ENCODE measurements around the gene TTC28. TPM values are rescaled to one million over a fixed set of nuclear protein-coding genes. Genes with fewer than 3 reads are reported as not detected.
A peak's percentile ranks its signal among the peaks of the same experiment; 100 is the strongest.

Gene TTC28
- total RNA-seq, 4 donors from 2014 or later, result 10.2 to 23.8 (median 13.4) TPM

DNA sequence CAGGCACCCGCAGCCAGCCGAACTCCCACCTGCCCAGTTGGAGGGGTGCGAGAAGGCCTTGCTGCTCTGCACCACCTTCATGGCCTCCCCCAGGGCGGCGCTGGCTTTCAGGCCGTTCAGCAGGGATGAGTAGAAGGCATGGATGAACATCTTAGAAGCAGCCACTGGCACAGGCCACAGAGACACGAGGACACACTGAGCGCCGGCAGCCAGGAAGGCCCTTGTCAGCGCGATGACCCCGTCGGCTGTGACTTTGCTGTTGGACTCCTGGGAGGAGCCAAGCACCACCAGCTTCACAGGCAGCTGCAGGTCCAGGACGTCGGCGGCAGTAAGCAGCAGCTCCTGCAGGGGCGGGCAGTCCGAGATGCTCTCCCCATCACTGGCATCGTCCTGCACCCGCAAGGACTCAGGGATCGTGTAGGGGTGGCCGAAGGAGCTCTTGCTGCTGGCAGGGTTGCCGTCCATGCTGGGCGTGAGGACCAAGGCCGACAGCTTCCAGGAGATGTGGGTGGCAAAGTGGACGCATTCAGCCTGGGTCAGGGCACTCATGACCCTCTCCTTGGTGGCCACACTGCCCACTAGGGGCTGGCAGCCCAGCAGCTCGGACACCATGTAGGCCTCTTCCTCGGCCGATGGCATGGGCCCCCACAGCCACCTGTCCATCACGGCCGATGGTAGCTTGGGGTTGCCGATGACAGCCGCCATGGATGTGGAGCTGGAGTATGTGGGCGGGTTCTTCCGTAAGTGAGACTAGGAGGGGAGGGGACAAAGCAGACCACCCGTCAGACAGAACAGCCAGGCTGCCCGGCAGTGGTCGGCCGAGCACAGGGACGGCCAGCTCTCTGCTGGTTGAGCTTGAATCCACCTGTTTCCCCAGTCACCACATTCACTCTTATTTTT, 680.9 kb downstream of the TTC28 start:
- H3K4me3 ChIP-seq (ENCODE audit: low read depth, poor library complexity, severe bottlenecking), result no peak overlapping the region
- 95 to 96% methylated on average over 28 to 35 of the region's 40 CpGs for WGBS, 2 donors
- intact Hi-C loops (cut with DNase I; ENCODE audit: low total_unique reads), result no loop called here
- TF ChIP-seq POLR2A (IDR thresholded peaks at IDR 0.05), result no peak
- DNase-seq (ENCODE audit: low spot score in 2 of 2), result no peak

- TF ChIP-seq POLR2A (IDR thresholded peaks at IDR 0.05), result no peak
- H3K4me3 ChIP-seq (ENCODE audit: low read depth, poor library complexity, severe bottlenecking), result no peak overlapping the region
- intact Hi-C loops (cut with DNase I; ENCODE audit: low total_unique reads), result no loop called here
- WGBS, 2 donors, result 76 to 81% methylated on average over 4 of the region's 4 CpGs
- DNase-seq (ENCODE audit: low spot score in 2 of 2), result no peak
These were observed 682.1 kb downstream of the TTC28 start for GRCh38 chr22:27997538-27997937.

DNA sequence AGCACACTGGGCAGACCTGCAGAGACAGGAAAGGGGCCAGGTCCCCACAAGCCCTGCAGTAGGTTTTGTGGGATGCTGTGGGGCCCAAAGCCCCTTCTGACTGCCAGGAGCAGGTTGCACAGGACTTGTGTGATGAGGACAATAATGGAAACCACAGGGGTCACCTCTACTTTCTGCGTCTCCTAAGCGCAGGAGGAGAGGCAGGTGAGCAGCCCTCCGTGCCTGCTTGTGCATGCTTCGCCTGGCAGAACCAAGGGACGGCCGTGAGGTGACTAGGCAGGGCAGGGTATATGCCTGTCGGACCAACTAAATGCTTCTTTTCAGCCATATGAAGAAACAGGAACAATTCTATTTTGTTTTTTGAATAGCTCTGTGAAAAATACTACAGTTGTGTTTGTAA, 682.7 kb downstream of the TTC28 start:
- TF ChIP-seq, protein P1, sequence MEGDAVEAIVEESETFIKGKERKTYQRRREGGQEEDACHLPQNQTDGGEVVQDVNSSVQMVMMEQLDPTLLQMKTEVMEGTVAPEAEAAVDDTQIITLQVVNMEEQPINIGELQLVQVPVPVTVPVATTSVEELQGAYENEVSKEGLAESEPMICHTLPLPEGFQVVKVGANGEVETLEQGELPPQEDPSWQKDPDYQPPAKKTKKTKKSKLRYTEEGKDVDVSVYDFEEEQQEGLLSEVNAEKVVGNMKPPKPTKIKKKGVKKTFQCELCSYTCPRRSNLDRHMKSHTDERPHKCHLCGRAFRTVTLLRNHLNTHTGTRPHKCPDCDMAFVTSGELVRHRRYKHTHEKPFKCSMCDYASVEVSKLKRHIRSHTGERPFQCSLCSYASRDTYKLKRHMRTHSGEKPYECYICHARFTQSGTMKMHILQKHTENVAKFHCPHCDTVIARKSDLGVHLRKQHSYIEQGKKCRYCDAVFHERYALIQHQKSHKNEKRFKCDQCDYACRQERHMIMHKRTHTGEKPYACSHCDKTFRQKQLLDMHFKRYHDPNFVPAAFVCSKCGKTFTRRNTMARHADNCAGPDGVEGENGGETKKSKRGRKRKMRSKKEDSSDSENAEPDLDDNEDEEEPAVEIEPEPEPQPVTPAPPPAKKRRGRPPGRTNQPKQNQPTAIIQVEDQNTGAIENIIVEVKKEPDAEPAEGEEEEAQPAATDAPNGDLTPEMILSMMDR (IDR thresholded peaks at IDR 0.05), result no peak
- TF ChIP-seq POLR2A (IDR thresholded peaks at IDR 0.05), result no peak
- 85 to 87% methylated on average over 7 of the region's 7 CpGs for WGBS, 2 donors
- no peak for DNase-seq (ENCODE audit: low spot score in 2 of 2)
- intact Hi-C loops (cut with DNase I; ENCODE audit: low total_unique reads), result no loop called here
- no peak overlapping the region for H3K4me3 ChIP-seq (ENCODE audit: low read depth, poor library complexity, severe bottlenecking)

- intact Hi-C loops (cut with DNase I; ENCODE audit: low total_unique reads), result no loop called here
- DNase-seq (ENCODE audit: low spot score in 2 of 2), result no peak
- TF ChIP-seq POLR2A (IDR thresholded peaks at IDR 0.05), result no peak
- TF ChIP-seq, protein P1 (IDR thresholded peaks at IDR 0.05), result no peak
- WGBS, 2 donors, result 86 to 88% methylated on average over 6 of the region's 6 CpGs
- H3K4me3 ChIP-seq (ENCODE audit: low read depth, poor library complexity, severe bottlenecking), result no peak overlapping the region
These were observed 683.1 kb downstream of the TTC28 start for GRCh38 chr22:27996529-27996925.

DNA sequence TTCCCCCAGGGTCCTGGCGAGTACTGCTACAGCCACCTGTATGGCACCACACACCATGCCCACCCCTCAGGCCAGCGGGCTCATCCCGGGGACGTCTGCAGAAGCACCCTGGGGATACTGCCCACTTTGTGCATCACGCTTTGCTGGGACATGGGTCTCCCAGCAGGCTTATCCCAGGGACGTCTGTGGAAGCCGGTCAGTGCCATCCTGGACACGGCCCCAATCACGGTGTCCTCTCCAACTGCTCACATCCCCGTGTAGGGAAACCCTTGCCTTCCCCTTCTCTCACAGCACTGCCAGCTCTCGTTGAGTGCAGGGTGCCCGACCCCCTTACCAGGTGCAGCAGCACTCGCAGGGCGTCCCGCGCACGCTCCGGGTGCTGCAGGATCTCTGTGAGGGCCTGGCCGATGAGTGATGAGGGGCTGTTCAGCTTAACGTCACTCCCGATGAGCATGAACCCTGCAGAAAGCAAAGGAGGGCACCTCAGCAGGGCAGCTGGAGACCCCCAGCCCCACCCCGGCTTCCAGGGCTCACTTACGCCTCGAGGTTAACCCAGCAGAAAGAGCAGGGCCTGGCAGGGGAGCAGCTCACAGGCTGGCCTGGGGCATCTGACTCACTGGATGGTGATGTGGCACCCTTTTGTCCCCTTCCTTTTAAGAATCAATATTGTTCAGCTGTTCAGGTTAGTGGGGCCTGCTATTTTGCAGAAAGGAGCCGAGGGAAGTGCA, 683.7 kb downstream of the TTC28 start:
- peak in 1 of 2 donors; percentile 75 for DNase-seq (ENCODE audit: low spot score in 2 of 2)
- intact Hi-C loops (cut with DNase I; ENCODE audit: low total_unique reads), result no loop called here
- TF ChIP-seq, protein P1 (IDR thresholded peaks at IDR 0.05), result no peak
- no peak for TF ChIP-seq POLR2A (IDR thresholded peaks at IDR 0.05)

GRCh38 chr22:27994481-27995331, 684.9 kb downstream of the TTC28 start:
- 89 to 91% methylated on average over 13 to 14 of the region's 14 CpGs for WGBS, 2 donors
- no peak for TF ChIP-seq POLR2A (IDR thresholded peaks at IDR 0.05)
- TF ChIP-seq, protein P1 (IDR thresholded peaks at IDR 0.05), result no peak
- H3K4me3 ChIP-seq (ENCODE audit: low read depth, poor library complexity, severe bottlenecking), result no peak overlapping the region
- DNase-seq (ENCODE audit: low spot score in 2 of 2), result peak in 1 of 2 donors; percentile 78
- intact Hi-C loops (cut with DNase I; ENCODE audit: low total_unique reads), result no loop called here

More for the DNA sequence above, 683.7 kb downstream of the TTC28 start:
- no peak overlapping the region for H3K4me3 ChIP-seq (ENCODE audit: low read depth, poor library complexity, severe bottlenecking)
- WGBS, 2 donors, result 92 to 94% methylated on average over 24 to 25 of the region's 25 CpGs

All from lower leg skin (tissue), 4 donors.